ENCODE results near the gene NBAS.

- TF ChIP-seq CTCF (IDR thresholded peaks at IDR 0.05; ENCODE audit: insufficient read depth, low read depth, low read length) (no peak), EZH2 (IDR thresholded peaks at IDR 0.05; ENCODE audit: insufficient read depth, low read length) (no peak)
Measured at GRCh38 chr2:15119722-15120175, 441.4 kb downstream of the NBAS start.

Data from astrocyte (in vitro differentiated cells and primary cell).